HG03064 (cell line): ENCODE data around the gene NALCN.

Experiments used
- ATAC-seq: cut with Tn5 transposase; IDR thresholded peaks from one replicate; pipeline ENCODE4 v1.9.1; 2021; ENCODE audit warnings: low read depth; ENCODE audit not compliant: unreplicated experiment

NALCN gene

DNA sequence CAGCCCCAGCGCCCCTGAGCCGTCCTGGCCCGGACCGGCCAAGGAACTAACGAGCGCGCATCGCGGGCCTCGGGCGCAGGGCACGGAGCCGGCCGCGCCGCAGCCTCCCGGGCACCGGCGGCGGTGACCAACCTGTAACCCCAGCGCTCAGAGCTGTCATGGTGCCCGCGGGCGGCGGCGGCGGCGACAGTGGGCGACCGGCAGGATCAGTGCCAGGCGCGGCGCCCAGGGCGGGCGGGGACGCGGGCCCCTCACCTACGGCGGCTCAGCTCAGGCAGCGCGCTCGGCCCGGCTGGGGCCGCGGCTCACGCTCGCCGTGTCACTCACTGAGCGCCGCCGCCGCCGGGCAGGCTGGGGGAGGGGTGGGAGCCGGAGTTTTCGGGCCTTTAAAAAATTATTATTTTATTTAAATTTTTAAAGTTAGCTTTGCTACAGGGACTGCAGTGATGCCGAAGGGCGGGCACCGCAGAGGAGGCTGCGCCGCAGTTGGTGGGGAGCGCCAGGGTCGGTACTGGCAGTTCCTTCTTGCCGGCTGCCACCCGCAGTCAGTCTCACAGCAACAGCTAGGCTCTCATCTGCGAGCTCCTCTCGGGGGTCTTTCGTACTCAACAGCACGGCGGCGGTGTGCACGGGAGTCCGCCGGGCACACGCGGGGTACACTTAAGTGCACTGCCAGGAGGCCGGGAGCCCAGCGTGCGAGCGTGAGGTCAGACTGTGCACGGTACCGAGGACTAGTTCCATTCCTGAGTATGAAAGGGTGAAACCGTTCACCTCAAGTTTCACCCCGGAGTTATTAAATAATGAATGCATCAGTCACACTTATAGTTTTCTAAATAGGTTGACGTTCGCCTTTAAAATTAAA lies at the start of gene NALCN:
NALCN (minus strand) TSS at position 328 of the 862 bp plus-strand sequence. CDS start 17,382 bp downstream, outside the sequence.
- ATAC-seq, result no peak

- no peak for ATAC-seq
Measured at GRCh38 chr13:101465877-101466276, 49.6 kb upstream of the NALCN start.

DNA sequence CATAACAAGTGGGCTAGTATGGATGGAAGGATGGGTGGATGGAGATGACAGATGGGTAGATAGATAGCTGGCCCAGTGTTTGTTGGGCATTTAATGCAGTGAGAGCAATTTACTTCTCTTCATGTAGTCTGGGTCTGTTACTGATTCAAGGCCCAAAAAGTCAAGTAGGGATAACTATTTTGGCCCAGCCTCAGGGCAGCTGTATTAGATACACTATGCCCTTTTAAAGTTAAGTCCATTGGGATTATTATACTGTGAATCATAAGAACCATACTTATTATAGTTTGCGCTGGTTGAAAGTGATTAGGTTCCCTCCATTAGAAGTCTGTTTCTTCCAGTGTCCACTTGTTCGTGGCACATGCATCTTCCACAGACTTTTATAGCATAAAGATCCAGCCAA lies 40.9 kb upstream of the NALCN start:
- ATAC-seq, result no peak

DNA sequence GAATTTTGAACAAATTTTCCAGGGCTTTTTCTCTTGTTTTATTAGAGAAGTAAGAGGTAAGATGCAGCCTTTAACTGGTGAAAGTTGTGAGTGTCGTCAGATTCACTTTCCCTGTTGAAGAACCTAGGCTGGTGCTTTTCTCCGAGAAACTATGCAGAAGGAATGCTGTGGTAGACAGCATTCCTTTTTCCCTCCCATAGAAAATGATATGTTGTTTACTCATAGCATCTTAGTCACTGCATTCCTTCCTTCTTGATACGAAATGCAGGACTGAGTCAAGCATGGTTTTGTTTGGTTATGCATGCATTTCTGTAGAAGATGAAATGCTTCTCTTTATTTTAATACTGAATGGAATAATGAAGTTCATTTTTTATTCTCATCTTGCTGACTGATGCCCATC lies 39.6 kb upstream of the NALCN start:
- no peak for ATAC-seq

DNA sequence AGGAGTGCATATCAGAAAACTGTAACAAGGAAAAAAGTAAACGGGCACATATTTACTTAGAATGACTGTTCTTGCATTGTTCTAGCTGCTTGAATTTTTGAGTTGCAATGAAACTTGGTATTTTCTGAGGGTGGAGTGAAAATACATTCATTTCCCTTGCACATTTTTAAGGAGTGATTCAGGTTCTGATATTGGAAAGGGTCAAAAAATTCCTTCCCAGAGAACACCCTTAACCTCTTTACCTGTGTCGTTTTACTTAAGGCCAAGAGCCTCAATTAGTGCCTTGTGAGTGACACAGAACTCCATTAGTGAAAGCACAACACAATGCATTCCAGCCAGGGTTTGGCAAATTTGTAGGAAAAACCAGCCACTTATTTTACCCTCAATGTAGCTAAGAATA lies 38.5 kb upstream of the NALCN start:
- ATAC-seq, result no peak

GRCh38 chr13:101453784-101454201 lies 37.5 kb upstream of the NALCN start:
- peak; percentile 30 for ATAC-seq

- ATAC-seq, result peak; percentile 61
Measured at GRCh38 chr13:101452519-101453485, 36.5 kb upstream of the NALCN start, which contains the start of gene ITGBL1. Gene ITGBL1, plus strand, starts transcription at chr13:101452675. Its CDS starts 159 bp downstream, at chr13:101452834.

DNA sequence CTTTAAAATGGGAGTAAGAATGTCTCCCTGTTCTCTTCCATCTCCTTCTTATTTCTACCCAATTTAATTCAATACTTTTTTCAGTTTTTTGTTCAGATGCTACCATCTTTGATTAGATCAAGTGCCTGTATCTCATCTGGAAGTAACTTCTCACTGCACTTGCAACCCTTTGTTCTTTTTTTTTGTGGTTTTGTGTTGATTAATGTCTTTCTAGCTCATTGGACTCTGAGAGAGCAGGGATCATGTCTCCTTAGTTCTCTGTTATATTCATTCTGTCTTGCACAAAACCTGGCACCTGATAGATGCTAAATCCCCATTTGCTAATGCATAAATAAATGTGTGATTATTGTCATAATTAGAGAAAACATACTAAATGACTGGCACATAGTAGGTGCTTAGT lies 35.3 kb upstream of the NALCN start:
- no peak for ATAC-seq

GRCh38 chr13:101450749-101451130 lies 34.4 kb upstream of the NALCN start:
- ATAC-seq, result no peak

DNA sequence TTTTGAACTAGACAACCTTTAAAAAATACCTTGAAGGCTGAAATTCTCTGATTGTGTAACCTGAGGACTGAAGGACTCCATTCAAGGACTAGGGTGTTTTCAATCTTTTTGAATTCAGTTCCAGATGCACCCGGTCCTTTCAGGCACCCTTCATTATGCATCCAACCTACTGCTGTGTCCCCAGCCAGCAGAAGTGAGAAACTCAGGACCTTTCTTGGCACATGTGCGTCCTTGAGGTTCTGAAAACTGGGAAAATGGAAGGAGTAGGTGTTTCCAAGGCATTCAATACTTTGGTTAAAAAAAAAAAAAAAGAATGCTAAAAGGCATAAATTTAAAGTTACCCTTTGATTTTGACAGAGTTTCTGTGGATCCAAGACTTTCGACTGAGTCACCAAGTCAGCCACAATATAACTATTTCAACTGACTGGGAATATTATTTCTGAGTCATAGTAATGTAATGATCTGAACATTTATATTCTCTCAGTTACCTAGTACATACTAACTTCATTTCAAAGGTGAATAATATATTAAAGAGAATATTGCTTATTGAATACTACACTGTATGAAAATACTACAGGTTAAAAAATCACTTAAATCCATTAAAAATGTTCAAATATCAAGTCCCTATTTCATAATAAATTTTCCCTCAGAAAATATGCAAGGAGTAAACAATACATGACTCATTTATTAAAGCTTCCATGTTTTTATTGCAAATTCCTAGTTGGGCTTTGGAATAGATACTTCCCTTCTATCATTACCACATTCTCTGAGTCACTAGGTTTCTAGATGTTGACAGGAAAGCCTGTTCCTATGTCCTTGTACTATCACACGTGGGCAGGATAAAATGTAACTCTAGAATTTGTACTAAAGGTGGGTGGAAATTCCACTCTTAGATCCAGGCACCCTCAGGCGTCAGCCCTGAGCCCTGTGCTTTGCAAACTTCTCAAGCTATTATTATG lies 33.8 kb upstream of the NALCN start:
- no peak for ATAC-seq

- ATAC-seq, result no peak
Measured at GRCh38 chr13:101447852-101448251, 31.5 kb upstream of the NALCN start.

GRCh38 chr13:101434486-101434885 lies 18.2 kb upstream of the NALCN start:
- no peak for ATAC-seq

DNA sequence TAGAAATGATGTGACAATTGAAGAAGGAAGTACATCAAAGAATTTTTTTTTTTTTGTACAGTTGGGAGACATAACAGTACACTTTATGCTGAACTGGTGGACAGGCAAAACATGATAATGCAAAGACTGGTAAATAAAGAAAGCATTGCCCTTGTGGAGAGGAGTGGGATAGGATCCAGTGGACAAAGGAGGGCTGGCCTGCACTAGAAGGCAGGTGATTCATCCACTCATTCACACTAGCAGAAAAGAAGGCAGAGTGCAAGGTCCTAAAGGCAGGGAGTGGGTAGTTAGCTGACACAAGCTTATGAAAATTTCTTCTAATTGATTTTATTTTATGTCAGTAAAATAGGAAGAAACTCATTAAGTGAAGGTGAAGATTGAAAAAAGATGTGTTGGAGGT lies 17.6 kb upstream of the NALCN start:
- no peak for ATAC-seq

- no peak for ATAC-seq
Measured at GRCh38 chr13:101429733-101430132, 13.4 kb upstream of the NALCN start.

DNA sequence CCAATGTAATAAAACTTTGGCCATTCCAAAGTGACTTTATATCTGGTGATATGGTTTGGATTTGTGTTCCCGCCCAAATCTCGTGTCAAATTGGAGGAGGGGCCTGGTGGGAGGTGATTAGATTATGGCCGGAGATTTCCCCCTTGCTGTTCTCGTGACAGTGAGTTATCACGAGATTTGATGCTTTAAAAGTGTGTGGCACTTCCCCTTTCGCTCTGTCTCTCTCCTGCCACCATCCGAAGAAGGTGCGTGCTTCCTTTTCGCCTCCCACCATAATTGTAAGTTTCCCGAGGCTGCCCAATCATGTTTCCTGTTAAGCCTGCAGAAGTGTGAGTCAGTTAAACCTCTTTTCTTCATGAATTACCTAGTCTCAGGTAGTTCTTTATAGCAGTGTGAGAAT lies 9.3 kb upstream of the NALCN start:
- no peak for ATAC-seq

DNA sequence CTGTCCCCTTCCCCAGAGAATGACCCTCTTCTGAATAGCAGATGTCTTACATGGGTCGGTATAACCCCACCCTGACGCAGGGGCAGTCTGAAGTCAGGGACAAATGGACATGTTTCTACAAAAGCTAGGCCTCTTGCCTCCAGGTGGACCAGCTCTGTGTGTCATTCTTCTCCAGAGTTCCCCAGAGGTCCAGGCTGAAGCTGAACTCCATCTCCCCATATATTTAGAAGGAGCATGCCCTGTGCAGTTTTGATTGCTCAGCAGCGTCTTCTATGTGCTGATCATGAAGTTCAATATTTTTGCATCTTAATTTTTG lies 8.8 kb upstream of the NALCN start:
- ATAC-seq, result no peak

DNA sequence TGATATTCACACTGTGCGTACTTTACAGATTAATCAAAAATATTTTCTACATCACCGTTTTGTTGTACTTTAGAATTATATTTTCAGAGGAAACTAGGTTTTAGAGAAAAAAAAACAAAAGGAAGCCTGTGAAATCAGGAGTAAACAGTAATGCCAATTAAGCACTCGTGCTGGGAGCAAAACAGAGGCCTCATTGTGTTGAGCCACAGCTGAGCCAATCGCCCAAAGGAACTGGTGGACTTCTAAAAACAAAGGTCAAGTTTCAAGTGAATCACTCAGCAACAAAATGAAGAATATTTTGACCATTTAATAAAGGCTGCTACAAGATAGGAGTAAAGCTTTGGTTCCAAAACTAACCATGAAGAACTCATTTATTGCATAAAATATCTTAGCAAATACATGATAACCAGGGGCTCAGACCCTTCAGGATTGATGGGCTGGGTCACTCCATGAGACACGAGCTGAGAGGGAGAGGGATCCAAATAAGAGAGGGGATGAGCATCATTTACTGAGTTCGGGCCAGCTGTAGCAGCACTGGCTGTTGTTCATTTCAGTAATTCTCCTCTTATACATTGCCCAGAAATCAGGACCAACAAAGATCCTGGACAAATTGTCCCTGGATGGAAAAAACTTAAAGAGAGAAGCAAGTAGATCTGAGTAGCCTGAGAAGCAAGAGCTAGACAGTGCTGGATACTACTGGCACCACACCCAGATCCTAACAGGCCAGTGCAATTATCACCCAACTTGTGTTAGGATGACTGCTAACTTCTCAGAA lies 8.3 kb upstream of the NALCN start:
- ATAC-seq, result no peak

GRCh38 chr13:101423872-101424271 lies 7.6 kb upstream of the NALCN start:
- ATAC-seq, result no peak

DNA sequence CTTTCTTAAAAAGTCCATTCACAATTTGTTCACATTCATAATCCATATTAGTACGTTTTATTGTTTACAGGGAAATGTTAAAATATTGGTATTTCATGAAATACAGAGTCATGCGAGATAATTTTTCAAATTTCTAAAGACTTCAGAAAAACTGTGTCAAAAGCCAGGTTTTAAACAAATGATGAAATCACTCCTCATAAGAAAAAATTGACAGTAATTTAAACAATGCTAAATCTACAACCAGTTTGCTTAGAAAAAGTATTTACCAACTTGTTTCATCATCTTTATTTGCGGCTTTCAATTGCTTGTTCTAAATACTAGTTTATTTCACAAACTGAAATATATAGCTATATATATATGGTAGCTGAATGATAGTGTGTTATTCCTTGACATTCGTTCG lies 1.2 kb upstream of the NALCN start:
- ATAC-seq, result no peak

- ATAC-seq, result no peak
Measured at GRCh38 chr13:101417043-101417406, 717 bp upstream of the NALCN start.
